ENCODE measurements around the gene MIPOL1. TPM values are rescaled to one million over a fixed set of nuclear protein-coding genes. Genes with fewer than 3 reads are reported as not detected.

MIPOL1 gene
- total and polyA plus RNA-seq, 2 of the 13 experiments (the other 11 are each of a cell fraction or from before 2014, with no cell fraction given), result 8.6 to 34.2 TPM

- peak; percentile 98 for TF ChIP-seq CBX2 (IDR thresholded peaks at IDR 0.05; ENCODE audit: low read depth, low read length)
- peak; percentile 100 for TF ChIP-seq CBX2 (CRISPR knock-in tag; IDR thresholded peaks at IDR 0.05; ENCODE audit: low read depth)
- TF ChIP-seq ZNF251 (CRISPR knock-in tag; IDR thresholded peaks at IDR 0.05), result peak; percentile 97
- peak; percentile 78 for TF ChIP-seq FOXM1 (CRISPR knock-in tag; IDR thresholded peaks at IDR 0.05)
- TF ChIP-seq MYNN (CRISPR knock-in tag; IDR thresholded peaks at IDR 0.05; ENCODE audit: low read depth), result peak; percentile 60; the same call in 1 of the 2 replicates
- peak; percentile 99 for TF ChIP-seq HIVEP1 (CRISPR knock-in tag; IDR thresholded peaks at IDR 0.05)
- TF ChIP-seq TRIM22 (IDR thresholded peaks at IDR 0.05), result no peak
- no peak; the same call in 1 of the 2 replicates for TF ChIP-seq REXO4 (CRISPR knock-in tag; IDR thresholded peaks at IDR 0.05; ENCODE audit: borderline replicate concordance)
- no peak for TF ChIP-seq DPF2 (CRISPR knock-in tag; IDR thresholded peaks at IDR 0.05; ENCODE audit: borderline replicate concordance, low read depth)
- TF ChIP-seq TRIM24 (CRISPR knock-in tag; IDR thresholded peaks at IDR 0.05), result no peak
- TF ChIP-seq HOMEZ (CRISPR knock-in tag; IDR thresholded peaks at IDR 0.05; ENCODE audit: low read depth), result peak; percentile 87
- TF ChIP-seq ZNF296 (CRISPR knock-in tag; conservative IDR thresholded peaks at IDR 0.05), result peak; percentile 96
- peak; percentile 82 for TF ChIP-seq NFKBIZ (CRISPR knock-in tag; IDR thresholded peaks at IDR 0.05)
- peak; percentile 98 for TF ChIP-seq ZNF775 (CRISPR knock-in tag; IDR thresholded peaks at IDR 0.05; ENCODE audit: borderline replicate concordance)
- peak; percentile 95 for TF ChIP-seq ZBTB3 (CRISPR knock-in tag; IDR thresholded peaks at IDR 0.05; ENCODE audit: borderline replicate concordance, low read depth)
- peak; percentile 96 for TF ChIP-seq ZNF777 (CRISPR knock-in tag; IDR thresholded peaks at IDR 0.05)
- TF ChIP-seq SKI (IDR thresholded peaks at IDR 0.05; ENCODE audit: partially characterized antibody), result peak; percentile 38
- TF ChIP-seq ATF7-NPFF (CRISPR knock-in tag; IDR thresholded peaks at IDR 0.05; ENCODE audit: low read depth), result peak; percentile 96
- TF ChIP-seq SUZ12 (IDR thresholded peaks at IDR 0.05; ENCODE audit: low read depth, low read length), result no peak
- peak; percentile 98 for TF ChIP-seq ZNF232 (CRISPR knock-in tag; IDR thresholded peaks at IDR 0.05; ENCODE audit: borderline replicate concordance)
- no peak for TF ChIP-seq IKZF1 (IDR thresholded peaks at IDR 0.05)
- peak; percentile 87 for TF ChIP-seq ZNF335 (CRISPR knock-in tag; IDR thresholded peaks at IDR 0.05)
- TF ChIP-seq SIN3A (IDR thresholded peaks at IDR 0.05; ENCODE audit: borderline replicate concordance, low read depth, low read length), result 0 out of 2 replicates have a peak, but pooled peaks have one; percentile 48
- peak; percentile 89 for TF ChIP-seq MAF1 (CRISPR knock-in tag; IDR thresholded peaks at IDR 0.05; ENCODE audit: borderline replicate concordance)
- peak; percentile 98 for TF ChIP-seq SALL2 (CRISPR knock-in tag; IDR thresholded peaks at IDR 0.05)
- peak; percentile 98 for TF ChIP-seq MED8 (CRISPR knock-in tag; IDR thresholded peaks at IDR 0.05; ENCODE audit: insufficient replicate concordance)
- TF ChIP-seq MTA1 (CRISPR knock-in tag; IDR thresholded peaks at IDR 0.05; ENCODE audit: borderline replicate concordance), result peak; percentile 96; the same call in 1 of the 2 replicates
- no peak for TF ChIP-seq MXI1 (IDR thresholded peaks at IDR 0.05; ENCODE audit: borderline replicate concordance, low read depth, low read length)
- TF ChIP-seq ZNF24 (IDR thresholded peaks at IDR 0.05), result 0 out of 2 replicates have a peak, but pooled peaks have one; percentile 4
- peak; percentile 97 for TF ChIP-seq MTF2 (CRISPR knock-in tag; IDR thresholded peaks at IDR 0.05; ENCODE audit: borderline replicate concordance)
These were observed 25.5 kb upstream of the MIPOL1 start, which contains the start of gene SLC25A21 (continued) for GRCh38 chr14:37172024-37172869.
